Endothelial cell of umbilical vein (primary cell): ENCODE data around the gene KAZN. TPM values are rescaled to one million over a fixed set of nuclear protein-coding genes. Genes with fewer than 3 reads are reported as not detected.

Source experiments
- BruUV-seq: library from RNA; stranded (reverse); fragments of 400-500 nt; replicated peaks from 2 replicates; lab custom pipeline; 2021; lab: Mats Ljungman, UMichigan
- CTCF ChIA-PET: fragments of 300-600, 350-600 bp; sonication (Branson Sonifier 250); formaldehyde crosslinking; loops from one replicate; lab custom pipeline; 2021; ENCODE audit warnings: antibody characterized with exemption, inconsistent platforms; lab: Charles Lee
- POLR2A ChIA-PET: fragments of 300-600, 350-600 bp; sonication (Branson Sonifier 250); formaldehyde crosslinking; loops from one replicate; lab custom pipeline; 2021; ENCODE audit warnings: antibody characterized with exemption, inconsistent platforms; lab: Charles Lee
- DNase-seq: peaks from one replicate; pipeline ENCODE4 v3.0.0-alpha.2; 2011; ENCODE audit warnings: low read depth, low spot score
- FAIRE-seq: peaks from 2 replicates; lab custom pipeline; 2011; peaks lifted over from hg19 to GRCh38; lab: Jason Lieb, UNC
- H2AFZ ChIP-seq: 2 replicates; pipeline ENCODE4 v1.6.0; 2012; ENCODE audit warnings: low read depth, low read length, control low read depth, inconsistent platforms
- H3K27ac ChIP-seq: 2 replicates; pipeline ENCODE4 v1.5.1; 2011; ENCODE audit warnings: low read depth, mild to moderate bottlenecking, control low read depth, low read length, moderate library complexity; ENCODE audit not compliant: insufficient read depth
- H3K27me3 ChIP-seq, 2 experiments: 2 replicates each; pipeline versions ENCODE4 v1.6.0 to v1.6.1; 2011; ENCODE audit warnings: low read length in 2 of 2, mixed read lengths in 1 of 2; ENCODE audit not compliant: control insufficient read depth in 2 of 2, insufficient read depth in 2 of 2
- H3K36me3 ChIP-seq, 2 experiments: 2 replicates in 1 of 2; 3 replicates in 1 of 2; pipeline ENCODE4 v1.5.1; 2011; ENCODE audit warnings: low read length in 2 of 2, mild to moderate bottlenecking in 1 of 2, moderate library complexity in 1 of 2; ENCODE audit not compliant: control insufficient read depth in 2 of 2, insufficient read depth in 2 of 2; ENCODE audit errors: extremely low read depth in 1 of 2
- H3K4me1 ChIP-seq: 3 replicates; pipeline ENCODE4 v1.5.1; 2011; ENCODE audit warnings: mild to moderate bottlenecking, low read length; ENCODE audit not compliant: control insufficient read depth, insufficient read depth; ENCODE audit errors: extremely low read depth
- H3K4me2 ChIP-seq: 2 replicates; pipeline ENCODE4 v1.6.1; 2011; ENCODE audit warnings: low read length, control low read depth, mixed read lengths; ENCODE audit not compliant: insufficient read depth
- H3K4me3 ChIP-seq, 3 experiments: fragments of 200-600 bp in 1 of 3; sonication (generic), shearing (Covaris generic) in 1 of 3; replicated peaks in 1 of 3; 2 replicates each; pipeline ENCODE4 v1.5.1; 2011 to 2016; ENCODE audit warnings: control low read depth in 3 of 3, low read length in 3 of 3, mild to moderate bottlenecking in 2 of 3, inconsistent platforms in 1 of 3, low read depth in 1 of 3, moderate library complexity in 1 of 3; ENCODE audit not compliant: insufficient read depth in 1 of 3
- H3K79me2 ChIP-seq: 2 replicates; pipeline ENCODE4 v1.6.0; 2012; ENCODE audit warnings: low read length, inconsistent platforms; ENCODE audit not compliant: control insufficient read depth, insufficient read depth
- H3K9ac ChIP-seq: replicated peaks from 2 replicates; pipeline ENCODE3; 2011; ENCODE audit warnings: low read length, control low read depth; ENCODE audit not compliant: insufficient read depth; ENCODE audit errors: extremely low read depth
- H3K9me1 ChIP-seq: replicated peaks from 3 replicates; pipeline ENCODE4 v1.6.0; 2011; ENCODE audit warnings: mild to moderate bottlenecking, low read length; ENCODE audit not compliant: control insufficient read depth, insufficient read depth; ENCODE audit errors: extremely low read depth
- H3K9me3 ChIP-seq: replicated peaks from 2 replicates; pipeline ENCODE4 v1.5.1; 2012; ENCODE audit warnings: low read length, inconsistent platforms; ENCODE audit not compliant: control insufficient read depth, insufficient read depth
- H4K20me1 ChIP-seq: replicated peaks from 2 replicates; pipeline ENCODE3; 2011; ENCODE audit warnings: mild to moderate bottlenecking, low read length; ENCODE audit not compliant: control insufficient read depth, insufficient read depth; ENCODE audit errors: extremely low read depth
- FOS ChIP-seq: IDR thresholded peaks from 2 replicates; pipeline ENCODE4 v1.6.1; 2011; ENCODE audit warnings: mild to moderate bottlenecking, low read length, moderate library complexity, borderline replicate concordance; ENCODE audit not compliant: insufficient read depth
- GATA2 ChIP-seq: IDR thresholded peaks from 2 replicates; pipeline ENCODE4 v1.7.0; 2011; ENCODE audit warnings: low read depth, mild to moderate bottlenecking, moderate library complexity, mixed read lengths, low read length; ENCODE audit not compliant: insufficient read length, insufficient read depth
- JUN ChIP-seq: IDR thresholded peaks from 2 replicates; pipeline ENCODE4 v1.6.1; 2011; ENCODE audit warnings: borderline replicate concordance, low read depth; ENCODE audit not compliant: insufficient read length, insufficient read depth
- MAX ChIP-seq: IDR thresholded peaks from 2 replicates; pipeline ENCODE4 v1.6.1; 2011; ENCODE audit not compliant: insufficient read depth, insufficient read length
- MYC ChIP-seq: IDR thresholded peaks from one replicate; pipeline ENCODE4 v1.6.1; 2011; ENCODE audit warnings: mild to moderate bottlenecking, low read depth, low read length
- POLR2A ChIP-seq: IDR thresholded peaks from 2 replicates; pipeline ENCODE4 v1.6.1; 2012; ENCODE audit warnings: low read depth, mild to moderate bottlenecking, control low read depth, low read length
- POLR2AphosphoS5 ChIP-seq: IDR thresholded peaks from 2 replicates; pipeline ENCODE4 v1.6.1; 2012; ENCODE audit warnings: low read depth, mild to moderate bottlenecking, control low read depth, low read length, moderate library complexity; ENCODE audit not compliant: insufficient read depth
- dilution Hi-C: fragments of 300-500 bp; cut with MboI; formaldehyde crosslinking; loops from one replicate; pipeline ENCODE4 v1.15.0; 2019; ENCODE audit warnings: low sequenced_read_pairs; ENCODE audit not compliant: extremely low pct_ligation_motif_present
- intact Hi-C: fragments of 100-400 bp; cut with micrococcal nuclease; formaldehyde crosslinking; loops from one replicate; pipeline ENCODE4 v1.10.0; 2022
- polyA plus RNA-seq, 4 experiments: library from polyadenylated mRNA; depleted of rRNA in 3 of 4; stranded (reverse) in 3 of 4; unstranded in 1 of 4; fragments of >200 nt; gene quantifications; 2 replicates each; pipeline versions ENCODE4 v1.2.1 to v1.2.3, GENCODE V29; 2011 to 2012; ENCODE audit warnings: missing spikeins in 1 of 4
- total RNA-seq: library from RNA; stranded (reverse); gene quantifications from 2 replicates; pipeline ENCODE4 v1.2.3, GENCODE V29; 2021

KAZN gene
- total and polyA plus RNA-seq, 2 donors (not counting 3 experiments of a cell fraction or from before 2014, with no cell fraction given): 1.6 to 5.8 TPM

- ChIA-PET CTCF (interaction anchor here (1.5 kb wide), 2 partner anchors 15 to 59 kb away, joined by 3 to 4 read pairs; no protein-coding TSS in a partner anchor), POLR2A (no interaction called here)
- FAIRE-seq (no peak), DNase-seq (no peak)
- dilution Hi-C loops: no loop called here
- TF ChIP-seq GATA2 (no peak), MYC (no peak), MAX (no peak), FOS (no peak), JUN (no peak), POLR2A (no peak), POLR2AphosphoS5 (no peak)
- Histone ChIP-seq H3K9ac (no peak overlapping the region), H3K27me3 (no peaks in the 10 kb centered on the region), H3K79me2 (no peaks in the 10 kb centered on the region), H3K27ac (no peak overlapping the region), H3K4me1 (peaks cover 2% of the 10 kb centered on the region), H3K36me3 (no peaks in the 10 kb centered on the region), H3K9me3 (no peaks in the 10 kb centered on the region), H4K20me1 (no peaks in the 10 kb centered on the region), H3K4me2 (no peak overlapping the region), H2AFZ (peak overlapping the region; percentile 48), H3K9me1 (no peaks in the 10 kb centered on the region), H3K4me3 (no peak overlapping the region)
- BruUV-seq: no TSS peak
- intact Hi-C loops: loop anchor here (2.0 kb wide), 1 partner anchor 44 kb away; no protein-coding TSS in a partner anchor
Measured at GRCh38 chr1:14969006-14969405, 370.5 kb downstream of the KAZN start.

- FAIRE-seq (peak; percentile 70), DNase-seq (peak; percentile 39)
- no peak overlapping the region for H3K27ac ChIP-seq
- TF ChIP-seq GATA2 (no peak), MAX (peak; percentile 64), FOS (no peak), MYC (no peak)
- H3K4me1 ChIP-seq: peaks cover 2% of the 10 kb centered on the region
- no TSS peak for BruUV-seq
- H2AFZ ChIP-seq: no peak overlapping the region
- no peak overlapping the region for H3K9ac ChIP-seq
- H3K36me3 ChIP-seq: no peaks in the 10 kb centered on the region
- POLR2A ChIA-PET: no interaction called here
- CTCF ChIA-PET: no interaction called here
- H3K27me3 ChIP-seq: no peaks in the 10 kb centered on the region
- no peaks in the 10 kb centered on the region for H4K20me1 ChIP-seq
- intact Hi-C loops: loop anchor here (2.0 kb wide), 1 partner anchor 39 kb away; no protein-coding TSS in a partner anchor
- H3K9me3 ChIP-seq: no peaks in the 10 kb centered on the region
- no peak overlapping the region for H3K4me3 ChIP-seq
- dilution Hi-C loops: no loop called here
- no peaks in the 10 kb centered on the region for H3K79me2 ChIP-seq
- no peaks in the 10 kb centered on the region for H3K9me1 ChIP-seq
- no peak overlapping the region for H3K4me2 ChIP-seq
Measured at GRCh38 chr1:14970115-14970798, 371.8 kb downstream of the KAZN start.
